NCI-H2107 (cell line): ENCODE results near the gene EGR2.

Source experiments
- DNase-seq: peaks from one replicate; lab custom pipeline; 2025; lab: John Stamatoyannopoulos, UW

Gene EGR2

DNA sequence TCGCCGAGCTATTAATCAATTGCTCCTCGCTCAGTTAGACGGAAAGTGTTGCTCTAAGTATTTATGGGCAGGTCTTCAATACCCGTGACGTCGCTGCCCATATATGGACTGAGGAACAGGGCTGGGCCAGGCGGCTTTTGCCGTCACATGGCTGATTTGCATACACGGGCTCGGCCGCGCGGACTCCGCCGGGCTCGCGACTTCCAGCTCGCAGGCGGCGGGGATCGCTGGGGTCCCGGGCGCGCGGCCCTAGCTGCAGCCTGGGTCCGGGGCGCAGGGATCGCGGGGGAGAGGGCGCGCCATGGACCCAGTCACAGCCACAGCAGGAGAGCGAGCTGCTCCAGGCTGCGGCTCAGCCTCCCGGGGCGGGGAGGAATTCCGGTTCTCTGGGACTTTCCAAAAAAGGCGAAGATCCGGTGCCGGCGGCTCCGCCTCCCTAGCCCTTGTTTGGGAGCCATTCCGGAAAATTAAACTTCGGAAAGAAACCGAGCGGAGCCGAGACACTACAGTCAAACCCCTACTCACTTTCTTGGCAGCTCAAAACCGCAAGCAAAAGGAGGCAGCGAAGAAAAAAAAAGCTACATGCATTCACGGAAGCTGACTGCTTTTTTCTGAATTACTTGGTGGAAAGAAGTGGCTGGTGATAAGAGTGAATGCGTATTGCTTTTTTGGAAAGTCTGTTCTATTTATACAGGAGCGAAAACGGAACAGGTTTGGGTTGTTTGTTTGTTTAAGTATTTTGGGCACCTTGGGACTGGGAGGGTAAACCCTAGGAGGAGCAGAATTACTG, at the start of gene EGR2:
TSS of gene EGR2 (minus strand) at position 36 of the 790 bp plus-strand sequence. CDS start 337 bp downstream, outside the sequence.
- DNase-seq: peak; percentile 25

DNA sequence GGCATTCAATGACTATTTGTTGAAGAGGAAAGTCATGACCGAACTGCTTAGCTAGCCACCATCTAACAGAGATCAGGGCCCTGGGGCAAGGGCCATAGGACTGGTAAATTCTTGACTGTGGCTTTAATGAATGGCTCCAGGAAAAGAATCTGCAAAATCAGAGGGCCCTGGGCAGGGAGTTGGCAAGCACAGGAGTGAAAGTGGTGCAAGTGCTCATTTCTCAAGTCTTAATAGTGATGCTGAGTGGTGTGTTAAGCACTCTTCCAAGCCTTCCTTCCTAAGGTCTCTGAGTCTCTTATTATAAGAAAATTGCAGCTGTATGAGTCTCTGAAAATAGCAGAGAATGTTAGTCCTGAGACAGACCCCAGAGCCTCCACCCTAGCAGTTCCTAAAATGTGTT, 46.3 kb upstream of the EGR2 start:
- no peak for DNase-seq

DNA sequence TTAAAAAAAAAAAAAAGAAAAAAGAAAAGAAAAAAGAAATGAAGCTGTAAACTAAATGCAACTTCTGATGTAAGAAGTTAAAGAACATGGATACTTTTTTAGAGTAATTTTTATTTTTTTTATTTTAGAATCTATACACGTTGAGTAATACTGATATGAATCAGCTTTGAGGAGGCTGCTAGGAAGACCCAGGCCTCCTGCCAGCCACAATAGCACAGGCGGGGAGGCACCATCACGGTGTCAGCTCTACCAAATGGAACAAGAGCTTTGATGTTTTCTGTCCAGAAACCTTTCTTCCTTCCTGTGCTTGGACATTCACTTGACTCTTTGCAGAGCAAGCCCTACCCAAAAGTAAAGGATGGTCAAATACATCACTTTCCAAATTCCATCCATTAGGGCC, 45.3 kb upstream of the EGR2 start:
- DNase-seq: no peak

DNA sequence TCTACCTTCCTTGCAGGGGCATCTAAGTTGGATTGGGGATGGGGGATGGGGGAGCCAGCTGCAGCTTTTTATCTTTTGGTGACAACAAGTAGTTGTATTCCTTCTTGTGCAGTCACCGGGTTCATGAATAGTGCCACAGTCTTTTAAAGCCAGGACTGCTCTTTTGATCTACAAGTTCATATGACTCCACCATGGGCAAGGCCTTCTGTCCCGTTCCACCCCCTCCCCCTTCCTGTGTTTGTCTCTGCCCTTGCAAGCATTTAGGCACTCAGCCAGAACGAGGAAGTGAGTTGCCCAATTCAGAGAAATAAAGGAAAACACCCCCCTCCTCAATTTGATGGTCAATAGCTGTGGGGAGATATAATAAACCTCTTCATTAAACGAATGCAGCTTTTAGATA, 44.8 kb upstream of the EGR2 start:
- DNase-seq: no peak

DNA sequence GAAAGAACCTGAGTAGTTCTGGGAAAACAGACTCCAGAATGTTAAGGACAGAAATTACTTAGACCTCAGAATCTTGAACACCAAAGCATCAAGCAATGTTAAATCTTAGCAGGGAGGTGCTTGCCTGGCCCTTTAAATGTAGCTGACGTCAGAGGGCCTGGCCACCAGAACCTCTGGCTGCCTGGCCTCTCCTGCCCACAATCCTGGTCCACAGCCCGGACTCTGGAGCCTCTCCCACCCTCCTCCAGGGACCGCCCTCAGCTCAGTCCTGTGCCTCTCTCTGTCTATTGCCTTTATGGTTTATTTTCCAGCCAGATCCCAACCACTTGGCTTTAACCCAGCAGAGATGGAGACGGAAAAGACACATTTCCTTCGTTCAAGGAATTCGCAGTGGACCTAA, 42.2 kb upstream of the EGR2 start:
- DNase-seq: no peak

DNA sequence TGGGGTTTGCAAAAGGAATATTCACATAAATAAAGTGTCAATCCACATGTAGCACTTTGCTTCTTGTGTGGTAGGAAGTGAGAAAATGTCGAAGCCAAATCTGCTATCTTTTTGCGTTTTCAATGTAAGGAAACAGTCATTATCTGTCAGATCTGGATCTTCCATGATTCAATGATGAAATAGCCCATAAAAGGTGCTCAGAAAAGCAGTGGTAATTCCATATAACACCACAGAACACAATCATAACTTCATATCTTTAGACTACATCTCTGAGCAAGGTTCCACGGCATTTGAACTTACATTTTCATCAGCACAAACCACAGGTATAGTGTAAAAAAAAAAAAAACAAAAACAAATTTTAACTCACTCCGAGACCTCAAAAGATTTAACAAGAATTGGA, 39.9 kb upstream of the EGR2 start:
- no peak for DNase-seq

DNA sequence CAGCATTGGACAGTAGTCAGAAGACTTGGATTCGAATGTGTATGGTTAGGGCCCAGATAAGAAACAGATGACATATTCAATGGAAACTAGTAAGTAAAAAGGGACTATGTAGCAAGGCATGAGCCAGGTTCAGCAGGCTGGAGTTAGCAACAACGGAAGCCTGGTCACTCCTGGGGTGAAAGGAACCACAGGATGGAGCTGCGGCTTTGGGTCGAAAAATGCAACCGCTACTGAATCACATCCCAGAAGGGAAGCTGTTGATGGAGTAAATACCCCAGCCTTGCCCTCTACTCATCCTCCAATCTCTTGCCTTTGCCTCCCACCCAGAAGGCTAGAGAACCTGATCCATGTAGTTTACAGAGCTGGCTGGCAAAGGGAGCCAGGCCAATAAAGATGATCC, 37.5 kb upstream of the EGR2 start:
- no peak for DNase-seq

DNA sequence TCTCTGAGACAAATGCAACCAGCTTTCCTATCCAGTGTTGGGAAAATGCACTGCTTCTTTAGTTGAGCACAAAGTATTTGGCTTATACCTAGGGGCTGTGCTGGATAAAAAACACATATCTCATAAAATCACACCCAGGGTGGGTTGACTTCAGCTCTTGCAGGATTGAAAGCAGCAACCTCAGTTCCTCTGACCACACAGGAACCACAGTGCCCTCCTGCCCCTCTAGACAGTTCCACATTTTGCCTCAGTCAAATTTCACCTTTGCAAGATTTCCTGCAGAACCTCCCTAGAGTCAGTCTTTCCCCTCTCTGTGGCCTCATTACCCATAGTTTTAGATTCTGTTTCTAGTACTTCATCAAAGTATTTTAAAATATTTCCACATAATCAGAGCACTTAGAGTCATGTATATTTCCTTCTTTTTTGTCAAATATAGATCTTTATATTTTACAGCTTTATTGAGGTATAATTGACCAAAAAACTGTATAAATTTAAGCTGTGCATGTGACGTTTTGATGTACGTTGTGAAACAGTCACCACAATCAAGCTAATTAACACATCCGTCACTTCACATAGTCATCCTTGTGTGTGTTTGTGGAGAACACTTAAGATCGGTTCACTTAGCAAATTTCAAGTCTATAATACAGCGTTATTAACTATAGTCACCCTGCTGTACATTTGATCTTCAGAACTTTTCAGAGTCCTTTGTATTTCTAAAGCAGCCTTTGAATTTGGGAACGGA, 37.0 kb upstream of the EGR2 start:
- DNase-seq: no peak

DNA sequence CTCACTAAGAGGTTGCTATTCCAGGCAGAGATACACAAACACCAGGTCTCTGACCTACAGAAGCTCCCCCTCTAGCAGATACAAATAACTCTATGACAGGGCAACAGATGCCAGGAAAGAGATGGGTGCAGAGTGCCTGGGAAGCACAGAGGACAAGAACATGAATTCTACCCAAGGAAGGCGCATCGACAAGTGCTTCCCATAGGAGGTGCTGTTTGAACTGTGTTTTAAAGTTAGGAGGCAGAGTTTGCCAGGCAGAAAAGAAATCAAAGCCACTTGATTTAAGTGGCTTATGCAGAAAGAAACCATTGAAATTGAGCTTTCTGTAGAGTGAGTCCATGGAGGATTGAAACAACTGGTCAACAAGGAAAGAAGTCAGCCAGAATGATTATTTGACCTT, 35.3 kb upstream of the EGR2 start:
- DNase-seq: no peak

DNA sequence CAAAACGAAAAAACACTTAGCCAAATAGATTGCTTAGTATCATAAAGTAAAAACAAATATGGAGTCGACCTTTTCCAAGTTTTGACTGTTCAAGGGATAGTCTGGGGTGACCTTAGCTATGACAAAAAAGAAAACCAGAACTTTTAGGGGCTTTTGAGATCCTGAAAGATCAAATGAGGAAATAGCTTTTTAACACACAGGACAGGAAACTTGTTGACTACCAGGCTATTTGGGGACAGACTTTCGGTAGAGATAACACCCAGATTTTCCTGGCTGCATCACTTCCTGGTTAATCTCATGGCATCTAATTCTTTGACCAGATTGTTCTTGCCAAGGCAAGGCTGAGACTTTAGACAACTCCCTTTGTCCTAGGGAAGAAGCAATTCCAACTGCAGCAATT, 34.5 kb upstream of the EGR2 start:
- no peak for DNase-seq

DNA sequence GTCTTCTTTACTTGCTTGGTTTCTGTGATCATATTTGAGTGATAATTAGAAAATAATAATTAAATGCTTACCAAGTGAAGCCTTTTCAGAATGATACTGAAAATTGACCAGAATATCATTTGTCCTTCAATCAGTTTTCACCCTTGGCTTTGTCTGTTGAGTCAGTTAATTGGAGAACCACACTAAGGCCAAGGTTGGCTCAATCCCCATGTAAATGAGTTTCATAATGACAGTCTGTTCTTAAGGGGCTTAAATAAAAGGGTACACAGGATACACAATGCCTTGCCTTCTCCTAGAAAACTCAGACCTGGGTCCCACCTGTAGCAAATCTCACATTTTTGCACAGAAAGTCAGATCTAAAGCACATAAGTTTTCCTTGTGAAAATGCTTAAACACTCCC, 31.3 kb upstream of the EGR2 start:
- no peak for DNase-seq

DNA sequence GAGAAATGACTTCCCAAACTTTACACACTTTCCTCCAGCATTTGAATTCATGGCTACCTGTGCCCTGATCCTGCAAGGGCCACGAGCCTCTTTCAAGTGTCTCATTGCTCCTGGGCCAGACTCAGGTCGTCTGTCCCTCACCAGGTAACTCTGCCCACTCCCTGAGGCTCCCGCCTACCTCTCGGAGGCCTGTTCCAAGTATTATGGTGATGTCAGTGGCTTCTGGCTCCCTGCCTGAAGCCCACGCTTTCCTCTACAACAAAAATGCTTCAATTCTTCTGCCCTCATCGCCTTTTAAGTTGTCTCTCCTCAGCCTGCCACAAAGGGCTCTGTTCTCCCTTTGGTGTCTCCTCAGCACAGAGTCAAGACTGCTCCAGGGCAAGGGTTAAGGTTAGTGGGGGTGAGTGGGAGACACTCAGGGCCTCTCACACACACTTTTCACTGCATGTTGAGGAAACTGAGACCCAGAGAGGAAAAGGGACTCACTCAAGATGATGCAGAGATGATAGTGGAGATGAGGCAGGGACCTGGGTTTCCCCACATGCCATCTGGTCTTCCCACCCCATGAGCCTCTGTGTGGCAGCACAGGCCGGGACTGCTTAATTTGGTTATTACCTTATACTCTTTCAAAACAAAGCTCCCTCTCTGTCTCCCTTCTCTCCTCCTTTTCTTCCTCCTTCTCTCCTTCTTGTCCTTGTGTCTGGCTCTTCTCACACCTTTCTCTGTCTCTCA, 28.3 kb upstream of the EGR2 start:
- no peak for DNase-seq

DNA sequence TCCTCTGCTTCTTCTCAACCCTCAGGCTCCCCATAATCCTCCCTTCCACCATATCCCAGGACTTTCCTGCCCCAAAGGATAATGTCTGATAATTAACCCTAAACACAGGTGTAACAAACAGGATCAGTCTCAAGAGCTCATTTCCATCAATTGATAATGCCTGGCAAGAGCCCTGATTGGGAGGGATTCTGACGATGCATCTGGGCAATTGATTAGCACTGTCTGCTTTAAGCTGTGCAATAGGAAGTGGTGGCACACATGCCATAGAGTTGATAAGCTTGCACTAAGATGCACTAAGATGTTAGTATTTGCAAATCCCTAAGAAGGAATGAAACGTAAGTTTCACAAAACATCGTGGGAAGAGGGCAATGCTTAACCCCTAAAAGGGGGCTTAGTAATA, 27.4 kb upstream of the EGR2 start:
- no peak for DNase-seq

DNA sequence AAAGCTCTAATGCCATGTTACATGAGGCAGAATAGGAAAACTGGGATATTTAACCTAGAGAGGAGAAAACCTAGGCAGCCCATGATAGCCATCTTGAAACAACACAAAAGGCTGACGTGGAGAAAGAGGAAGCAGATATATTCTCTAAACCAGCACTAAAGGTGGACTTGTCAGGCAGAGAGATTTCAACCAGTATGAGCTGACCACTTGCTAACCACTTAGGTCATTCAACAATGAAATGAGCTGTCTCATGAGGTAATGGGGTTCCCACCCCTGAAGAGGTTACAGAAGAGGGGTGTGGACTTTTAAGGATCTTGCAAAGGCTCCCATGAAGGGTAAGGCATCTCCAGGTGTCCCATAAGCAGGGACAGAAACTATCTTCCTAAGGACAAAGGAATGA, 26.8 kb upstream of the EGR2 start:
- no peak for DNase-seq

DNA sequence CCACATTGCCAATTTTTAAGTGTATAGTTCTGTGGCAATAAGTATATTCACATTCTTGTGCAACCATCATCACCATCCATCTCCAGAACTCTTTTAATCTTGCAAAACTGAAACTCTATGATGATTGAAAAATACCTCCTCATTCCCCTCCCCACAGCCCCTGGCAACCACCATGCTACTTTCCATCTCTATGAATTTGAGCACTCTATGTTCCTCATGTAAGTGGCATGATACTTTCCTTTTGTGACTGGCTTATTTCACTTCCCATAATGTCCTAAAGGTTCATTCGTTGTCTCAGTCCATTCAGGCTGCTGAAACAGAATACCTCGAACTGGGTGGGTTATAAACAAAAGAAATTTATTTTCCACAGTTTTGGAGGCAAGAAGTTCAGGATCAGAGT, 23.4 kb upstream of the EGR2 start:
- no peak for DNase-seq

DNA sequence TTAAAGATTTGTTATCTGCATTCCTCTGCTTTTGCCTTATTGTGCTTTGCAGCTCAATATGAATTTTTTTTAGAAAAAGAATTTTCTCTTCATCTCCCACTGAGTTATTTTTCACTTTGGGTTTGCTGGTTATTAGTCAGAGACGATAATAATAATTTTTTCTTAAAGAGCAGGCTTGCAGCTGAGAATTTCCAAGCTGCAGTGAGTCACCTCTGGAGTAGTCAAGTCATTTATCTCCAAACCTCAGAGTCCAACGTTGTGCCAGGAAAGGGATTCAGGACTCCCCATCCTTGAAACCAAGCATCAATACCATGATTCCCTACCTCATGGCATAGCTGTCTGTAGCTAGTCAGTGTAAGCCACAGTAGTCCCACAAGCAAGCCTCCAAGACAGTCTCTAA, 15.2 kb upstream of the EGR2 start:
- no peak for DNase-seq

DNA sequence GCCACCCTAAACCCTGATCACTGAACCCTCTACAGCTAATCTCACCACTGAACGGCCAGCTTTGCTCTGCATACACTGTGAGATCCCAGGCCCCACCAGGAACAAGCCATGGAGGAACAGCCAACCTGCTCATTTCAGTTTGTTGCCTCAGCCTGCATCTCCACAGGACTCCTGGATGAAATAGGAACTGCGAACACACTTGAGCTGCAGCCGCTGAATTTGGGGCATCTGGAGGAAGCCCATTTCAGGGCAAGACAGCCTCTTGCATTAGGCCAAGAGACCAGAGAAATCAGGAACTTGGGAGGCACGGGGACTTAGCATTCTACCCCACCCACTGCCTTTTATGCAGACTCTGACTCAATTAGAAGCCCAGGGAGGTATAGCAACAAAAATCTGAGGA, 14.5 kb upstream of the EGR2 start:
- DNase-seq: no peak

DNA sequence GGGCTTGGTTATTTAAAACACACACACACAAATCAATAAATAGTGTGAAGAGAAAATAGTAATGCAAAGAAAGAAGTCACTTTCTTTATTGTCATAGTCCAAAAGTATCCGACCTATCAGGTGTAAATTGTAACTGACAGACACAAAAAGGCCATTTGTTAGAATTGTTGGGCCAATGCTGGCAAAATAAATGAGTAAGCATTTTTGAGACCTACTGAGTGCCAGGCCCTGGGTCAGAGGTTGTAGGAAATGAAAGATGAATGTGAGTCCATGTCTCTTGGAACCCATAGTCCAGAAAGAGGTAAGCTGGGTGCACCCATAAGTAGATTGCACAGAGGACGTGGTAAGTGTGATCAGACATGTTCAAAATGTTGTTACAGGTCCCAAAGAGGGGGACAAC, 13.5 kb upstream of the EGR2 start:
- no peak for DNase-seq

DNA sequence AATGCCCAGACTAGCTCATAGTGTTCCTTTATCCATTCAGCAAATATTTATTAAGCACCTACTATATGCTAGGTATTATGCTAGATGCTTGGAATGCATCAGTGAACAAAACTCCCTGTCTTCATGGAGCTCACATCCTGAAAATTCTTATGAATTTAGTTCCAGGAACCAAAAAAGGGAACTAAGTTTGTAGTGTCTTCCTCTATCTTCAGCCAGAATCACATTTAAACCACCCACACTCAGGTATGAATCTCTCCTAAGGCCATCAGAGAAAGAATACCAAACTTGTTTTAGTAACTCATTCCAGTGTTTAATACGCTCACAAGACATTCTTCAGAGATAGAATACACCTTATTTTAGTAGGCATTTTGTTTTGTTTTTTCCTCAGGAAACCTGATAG, 10.1 kb upstream of the EGR2 start:
- DNase-seq: no peak

DNA sequence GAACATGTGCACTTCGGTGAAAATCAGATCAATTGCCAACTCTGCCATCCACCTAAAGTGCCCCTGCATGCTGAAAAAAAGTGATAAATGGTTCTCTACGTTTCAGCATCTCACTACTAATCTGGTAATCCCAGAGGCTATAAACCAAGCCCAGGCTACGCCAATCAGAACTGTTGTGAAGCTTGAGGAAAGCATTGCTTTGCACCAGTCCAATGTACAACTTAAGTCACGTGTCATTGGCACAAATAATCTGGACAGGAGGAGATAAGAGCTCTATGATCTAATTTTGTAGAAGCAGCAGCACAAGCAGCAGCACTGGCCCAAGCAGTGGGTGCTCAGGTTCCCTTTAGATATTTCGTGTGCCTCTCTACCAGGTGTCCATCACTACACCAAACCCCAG, 4.4 kb upstream of the EGR2 start:
- DNase-seq: no peak

DNA sequence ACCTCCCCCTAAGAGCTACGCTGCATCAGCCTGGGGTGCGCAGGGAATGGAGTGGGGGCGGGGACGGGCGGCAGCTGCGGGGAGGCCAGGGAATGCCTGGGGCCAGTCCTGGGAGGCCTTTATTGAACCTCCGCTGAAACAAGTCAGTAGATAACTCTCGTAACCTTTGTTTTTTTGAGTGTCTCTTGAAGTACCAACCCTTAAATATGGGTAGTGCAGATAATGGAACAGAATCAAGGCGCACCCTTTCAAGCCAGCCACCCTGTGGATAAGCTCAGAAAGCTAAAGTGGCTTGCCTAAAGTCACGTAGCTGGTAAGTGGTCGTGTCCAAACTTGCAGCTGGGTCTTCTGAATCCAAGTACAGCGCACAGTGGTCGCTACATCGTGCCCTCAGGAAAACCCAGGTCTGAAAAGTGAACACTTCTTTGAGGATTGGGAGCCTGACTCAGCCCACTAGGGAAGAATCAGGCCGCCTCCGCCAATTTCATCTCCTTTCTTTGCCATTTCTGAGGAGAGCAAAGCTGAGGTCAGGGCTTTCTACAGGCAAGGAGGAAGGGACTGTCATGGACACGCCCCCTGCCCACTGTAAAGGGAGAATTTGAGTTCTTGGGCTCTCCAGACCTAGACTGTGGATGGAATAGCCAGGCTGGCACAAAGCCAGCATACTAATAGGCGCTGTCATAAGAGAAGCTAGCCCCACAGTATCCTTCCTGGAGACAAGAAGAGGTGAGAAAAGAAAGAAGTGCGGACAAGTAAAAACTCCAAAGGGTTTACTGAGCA, 3.2 kb upstream of the EGR2 start:
- no peak for DNase-seq

DNA sequence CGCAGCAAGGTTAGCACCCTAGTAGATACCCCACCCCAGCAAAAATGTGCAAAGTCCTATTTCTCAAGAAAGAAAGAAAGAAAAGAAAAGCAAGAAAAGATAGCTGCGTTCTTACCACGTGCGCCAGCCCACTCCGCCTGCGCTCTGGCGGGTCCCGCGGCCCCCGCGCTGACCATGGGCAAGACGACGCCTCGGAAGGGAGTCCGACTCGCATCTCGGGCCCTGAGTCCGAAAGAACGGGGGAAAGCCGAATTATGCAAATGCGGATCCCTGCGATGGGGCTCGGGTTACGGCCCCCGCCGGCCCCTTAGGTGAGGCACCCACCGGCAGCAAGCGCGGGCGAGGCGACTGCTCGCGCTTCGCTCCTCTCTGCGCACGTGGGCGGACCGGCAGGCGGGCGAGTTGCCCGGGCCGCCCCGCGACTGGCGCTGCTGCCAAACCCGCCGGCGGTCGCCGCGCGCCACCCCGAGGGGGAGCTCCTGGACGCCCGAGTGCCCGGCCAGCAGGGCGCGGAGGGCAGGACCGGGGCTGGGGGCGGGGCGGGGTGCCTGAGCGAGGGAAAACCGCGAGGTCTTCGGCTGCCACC, 2.4 kb upstream of the EGR2 start:
- DNase-seq: no peak
